AG08396 (cell line): ENCODE measurements around the gene TNS3.
A peak's percentile ranks its signal among the peaks of the same experiment; 100 is the strongest.
"Not testable (repeated sequence)": the region's sequence is repeated elsewhere in the genome, so short reads cannot be mapped to it uniquely, and the experiment has no call there.

ENCODE experiments used
- DNase-seq: peaks from one replicate; pipeline ENCODE4 v3.0.0; 2012; ENCODE audit warnings: low spot score, mixed read lengths

Gene TNS3

DNA sequence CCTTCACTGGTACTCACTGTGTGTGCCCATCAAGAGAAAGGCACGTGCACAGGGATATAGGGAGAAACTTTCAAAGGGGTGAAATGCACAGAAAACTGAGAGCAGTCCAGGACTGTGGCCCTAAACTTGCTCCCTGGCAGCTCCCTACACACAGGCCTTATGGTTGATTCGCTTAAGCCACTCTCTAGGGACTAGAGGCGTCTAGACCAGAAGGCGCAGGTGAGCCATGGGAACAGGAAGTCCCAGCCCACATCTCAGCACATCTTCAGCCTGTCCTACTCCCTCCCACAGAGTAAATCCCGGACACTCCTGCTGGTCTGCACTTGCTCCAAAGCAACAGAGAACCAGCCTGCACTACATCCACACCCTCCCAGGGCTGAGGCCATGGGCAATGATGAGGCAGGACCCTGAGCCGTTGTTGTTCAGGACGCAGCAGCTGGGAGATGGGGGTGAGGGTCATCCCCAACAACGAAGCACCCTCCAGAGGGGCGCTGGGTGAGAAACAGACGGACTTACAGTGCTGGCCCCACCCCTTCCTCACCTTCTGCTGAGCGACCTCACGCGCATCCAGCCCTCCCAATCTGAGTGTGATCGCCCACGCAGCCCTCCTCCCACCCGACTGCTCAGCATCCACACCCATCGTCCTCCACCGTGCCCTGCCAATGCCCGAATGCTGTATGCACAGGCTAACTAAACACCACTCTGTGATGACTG lies 109.3 kb downstream of the TNS3 start:
- DNase-seq: no peak

DNA sequence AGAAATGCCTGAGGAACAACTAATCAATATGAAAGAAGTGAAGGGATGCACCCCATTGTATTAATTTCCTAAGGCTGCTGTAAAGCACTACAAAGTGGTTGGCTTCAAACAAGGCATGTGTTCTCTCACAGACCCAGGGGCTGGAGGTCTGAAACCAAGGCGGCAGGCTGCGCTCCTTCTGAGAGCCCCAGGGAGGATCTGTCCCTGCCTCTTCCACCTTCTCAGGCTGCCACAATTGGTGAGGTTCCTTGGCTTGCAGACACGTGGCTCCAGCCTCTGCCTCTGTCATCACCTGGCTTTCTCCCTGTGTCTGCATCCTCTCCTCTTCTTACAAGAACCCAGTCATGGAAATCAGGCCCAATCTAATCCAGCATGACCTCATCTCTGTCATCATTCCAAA lies 110.1 kb downstream of the TNS3 start:
- no peak for DNase-seq

DNA sequence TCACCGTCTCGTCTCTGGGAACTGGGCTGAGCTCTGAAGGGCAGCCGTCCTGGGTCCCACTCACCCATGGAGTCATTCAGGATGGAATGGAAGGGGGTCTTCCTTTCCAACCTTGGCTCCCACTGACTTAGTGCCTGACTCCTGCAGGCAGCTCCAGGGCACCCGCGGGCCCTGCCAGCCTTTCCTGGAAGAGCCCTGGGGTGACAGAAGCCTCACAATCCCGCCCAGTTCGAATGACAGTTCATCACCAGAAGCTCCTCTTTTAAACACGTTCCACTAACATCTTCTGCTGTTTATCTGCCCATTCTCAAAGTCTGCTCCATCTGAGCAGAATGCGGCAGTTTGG lies 110.6 kb downstream of the TNS3 start:
- DNase-seq: no peak

DNA sequence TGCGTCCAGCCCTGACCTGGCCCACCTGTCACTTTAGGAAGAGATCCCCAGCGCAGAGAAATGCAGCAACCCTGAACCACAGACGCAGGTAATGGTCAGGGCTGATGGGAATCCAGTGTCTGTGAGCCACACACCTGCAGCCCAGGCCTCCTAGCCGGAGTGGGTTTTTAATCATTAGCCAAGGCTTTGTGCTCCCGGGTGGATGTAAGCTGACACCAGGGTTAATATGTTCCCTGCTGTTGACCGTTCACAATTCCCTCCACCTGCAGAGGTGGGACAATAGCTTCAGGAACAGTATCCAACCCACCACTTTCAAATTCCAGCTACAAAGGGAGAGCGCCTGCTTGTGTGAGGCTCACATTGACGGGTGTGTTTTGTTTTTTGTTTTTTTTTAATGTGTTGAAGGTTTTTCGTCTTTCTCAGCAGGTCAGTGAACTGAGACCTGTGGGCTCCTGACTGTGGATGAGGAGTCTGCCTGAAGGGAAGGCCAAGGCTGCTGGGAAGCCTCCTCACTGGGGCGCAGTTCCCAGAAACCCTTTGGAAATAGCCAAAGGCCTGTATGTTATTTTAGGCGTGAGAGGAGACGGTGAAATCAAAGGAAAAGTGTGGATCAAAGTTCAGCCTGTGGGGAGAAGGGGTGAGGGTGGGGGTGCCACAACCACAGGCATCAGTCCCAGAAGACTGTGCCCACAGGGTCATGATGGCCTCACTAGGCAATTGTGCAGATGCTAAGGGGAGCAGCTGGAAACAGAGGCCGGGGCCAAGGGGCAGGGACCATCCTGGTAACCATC lies 111.1 kb downstream of the TNS3 start:
- no peak for DNase-seq

DNA sequence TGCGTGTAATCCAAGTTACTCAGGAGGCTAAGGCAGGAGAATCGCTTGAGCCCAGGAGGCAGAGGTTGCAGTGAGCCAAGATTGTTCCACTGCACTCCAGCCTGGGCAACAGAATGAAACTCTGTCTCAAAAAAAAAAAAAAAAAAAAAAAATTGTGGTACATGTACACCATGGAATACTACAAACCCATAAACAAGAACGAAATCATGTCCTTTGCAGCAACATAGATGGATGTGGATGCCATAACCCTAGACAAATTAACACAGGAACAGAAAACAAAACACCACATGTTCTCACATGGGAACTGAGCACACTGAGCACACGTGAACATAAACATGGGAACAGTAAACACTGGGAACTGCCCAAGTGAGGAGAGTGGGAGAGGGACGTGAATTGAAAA lies 112.1 kb downstream of the TNS3 start:
- not testable (repeated sequence) for DNase-seq

DNA sequence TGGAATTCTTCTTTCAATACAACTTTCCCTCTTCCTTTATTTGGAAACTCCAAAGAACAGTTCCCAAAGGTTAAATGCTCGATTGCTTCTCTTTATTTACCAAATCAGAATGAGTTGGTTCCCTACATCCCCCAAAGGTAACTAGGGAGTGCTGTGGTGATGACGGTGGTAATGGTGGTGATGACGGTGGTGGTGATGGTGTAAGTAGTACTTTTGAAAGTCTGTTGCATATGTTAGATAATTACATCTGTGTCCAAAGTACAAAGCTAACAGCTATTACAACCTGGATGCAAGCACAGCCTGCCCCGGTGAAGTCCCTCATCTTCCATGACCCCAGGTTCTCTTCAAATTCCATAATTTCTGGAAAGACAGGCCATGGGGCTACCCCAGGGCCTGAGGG lies 115.1 kb downstream of the TNS3 start:
- no peak for DNase-seq

DNA sequence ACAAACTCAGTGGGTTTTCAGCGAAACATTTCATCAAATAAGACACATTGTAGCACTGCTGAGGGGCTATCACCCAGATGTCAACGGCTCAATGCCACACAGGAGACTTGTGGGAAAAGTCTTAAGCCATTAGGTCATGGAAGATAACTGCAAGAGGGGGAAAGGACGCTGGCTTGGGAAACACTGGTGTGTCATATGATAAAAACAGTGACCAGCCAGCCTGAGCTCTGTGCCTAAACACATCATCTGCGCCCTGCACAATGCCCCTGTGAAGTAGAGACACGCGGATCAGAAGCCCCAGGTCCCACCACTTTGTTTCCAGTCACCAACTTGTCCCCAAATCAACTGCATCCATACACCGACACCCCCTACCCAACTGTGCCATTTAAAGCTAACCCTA lies 116.7 kb downstream of the TNS3 start:
- no peak for DNase-seq

DNA sequence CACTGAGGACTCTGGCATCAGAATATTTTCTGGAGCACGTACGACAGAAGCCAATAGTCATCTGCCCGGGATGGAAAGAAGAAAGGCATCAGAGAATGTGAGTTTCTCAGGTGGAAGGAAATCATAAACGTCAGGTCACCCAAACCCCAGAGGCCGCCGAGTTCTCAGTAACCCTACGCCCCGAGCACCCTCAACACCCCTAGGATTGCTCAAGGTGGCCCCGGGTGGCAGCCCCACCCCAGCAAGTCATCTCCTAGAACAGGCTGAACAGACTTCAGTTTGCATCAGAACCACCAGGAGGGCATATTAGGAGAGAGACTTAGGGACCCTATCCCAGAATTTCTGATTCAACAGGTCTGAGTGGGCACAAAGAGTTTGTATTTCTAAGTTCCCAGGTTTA lies 117.6 kb downstream of the TNS3 start:
- no peak for DNase-seq

DNA sequence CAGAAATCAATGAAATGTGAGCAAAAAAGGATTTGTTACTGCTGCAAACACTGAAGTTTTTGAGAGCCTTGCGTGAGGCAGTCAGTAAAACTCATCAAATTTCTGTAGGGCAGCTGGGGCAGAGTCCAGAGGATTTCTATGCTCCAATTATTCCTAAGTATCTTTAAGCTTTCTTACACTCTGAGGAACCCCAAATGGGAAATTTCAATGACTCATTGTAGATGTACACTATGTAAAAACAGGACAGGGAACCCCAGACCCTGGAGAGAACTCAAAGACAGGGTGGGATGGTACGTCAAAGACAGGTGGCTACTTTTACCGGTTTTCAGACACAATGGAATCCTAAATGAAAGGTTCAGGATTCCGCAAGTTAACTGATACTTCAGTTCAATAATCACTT lies 120.2 kb downstream of the TNS3 start:
- no peak for DNase-seq

DNA sequence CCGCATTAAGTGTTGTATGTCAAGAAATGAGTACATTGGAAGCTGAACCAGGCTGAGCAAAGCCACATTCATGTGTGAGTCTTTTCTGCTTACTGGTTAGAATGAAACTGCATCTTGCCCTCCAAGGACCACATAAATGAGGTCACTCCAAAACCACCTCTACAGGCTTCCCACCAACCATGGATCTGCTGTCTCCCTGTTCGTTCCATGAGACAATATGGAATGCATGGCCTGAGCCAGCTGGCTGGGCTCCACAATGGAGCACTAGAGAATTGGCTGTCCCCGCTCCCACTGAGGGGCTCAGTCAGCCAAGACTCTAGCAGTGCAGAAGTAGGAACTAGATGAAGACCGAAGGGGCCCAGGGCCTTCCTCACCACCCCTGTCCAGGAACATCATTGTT lies 120.8 kb downstream of the TNS3 start:
- DNase-seq: peak; percentile 50

DNA sequence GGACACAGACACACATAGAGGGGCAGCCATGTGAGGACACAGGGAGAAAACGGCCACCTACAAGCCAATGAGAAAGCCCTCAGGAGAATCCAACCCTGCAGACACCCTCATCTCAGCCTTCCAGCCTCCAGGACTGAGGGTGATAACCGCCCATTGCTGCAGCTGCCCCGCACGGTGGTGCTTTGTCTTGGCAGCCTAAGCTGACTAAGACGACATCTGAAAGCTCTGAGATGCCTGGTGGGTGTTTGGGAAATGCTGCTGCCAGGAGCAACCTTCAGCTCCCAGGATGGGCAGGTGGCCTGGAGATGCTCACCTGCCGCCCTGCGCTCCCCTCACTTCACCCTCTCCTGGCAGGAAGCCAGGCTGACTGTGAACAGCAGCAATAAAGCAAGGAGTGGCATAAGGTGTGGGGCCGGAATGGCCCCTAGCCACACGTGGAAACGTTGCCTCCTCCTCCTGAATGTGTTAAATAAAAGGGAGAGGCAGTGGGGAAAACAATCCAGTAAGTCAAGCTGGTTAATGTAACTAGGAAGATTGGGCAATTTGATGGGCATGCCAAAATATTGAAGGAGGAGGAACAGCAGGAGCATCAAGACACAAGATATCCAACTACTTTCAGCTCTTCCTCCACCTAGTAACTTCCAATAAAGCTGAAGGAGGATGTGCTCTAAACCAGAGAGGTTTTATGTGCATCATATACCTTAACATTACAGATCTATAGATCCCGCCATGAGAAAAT lies 121.5 kb downstream of the TNS3 start:
- no peak for DNase-seq

DNA sequence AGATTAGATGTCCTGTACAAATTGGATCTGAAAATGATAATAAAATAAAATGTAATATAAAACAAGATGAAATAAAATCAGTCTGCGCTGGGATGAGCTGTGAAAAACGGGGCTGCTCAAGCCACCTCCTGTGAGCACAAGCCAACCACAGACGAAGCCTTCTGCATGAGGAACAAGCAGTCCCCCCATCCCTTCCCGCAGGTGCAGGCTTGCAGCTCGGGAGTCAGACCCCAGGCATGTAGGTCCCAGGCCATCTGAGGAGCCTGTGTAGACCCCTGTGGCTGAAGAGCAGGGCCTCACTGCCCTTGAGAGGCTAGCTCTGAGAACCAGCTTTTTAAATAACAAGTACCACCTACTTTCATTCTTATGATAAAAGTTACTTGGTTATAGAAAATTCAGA lies 123.4 kb downstream of the TNS3 start:
- DNase-seq: no peak

DNA sequence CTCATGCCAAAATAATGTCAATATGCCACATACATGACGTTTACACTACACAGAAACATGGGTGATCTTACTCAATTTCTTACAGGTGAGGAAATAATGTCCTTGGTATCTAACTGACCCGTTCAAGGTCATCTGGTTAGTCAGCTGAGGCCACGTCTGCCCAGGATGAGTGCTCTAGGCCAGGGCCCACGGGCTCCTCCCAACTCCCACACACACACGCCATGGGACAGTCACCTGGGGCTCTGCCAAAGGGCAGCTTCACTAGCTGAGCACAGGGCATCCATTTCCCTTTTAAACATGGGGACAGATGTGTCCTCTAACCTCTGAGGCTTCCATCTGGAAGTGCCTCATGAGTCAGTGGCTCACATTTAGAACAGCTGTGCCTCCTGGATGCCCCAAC lies 123.9 kb downstream of the TNS3 start:
- peak; percentile 87 for DNase-seq

DNA sequence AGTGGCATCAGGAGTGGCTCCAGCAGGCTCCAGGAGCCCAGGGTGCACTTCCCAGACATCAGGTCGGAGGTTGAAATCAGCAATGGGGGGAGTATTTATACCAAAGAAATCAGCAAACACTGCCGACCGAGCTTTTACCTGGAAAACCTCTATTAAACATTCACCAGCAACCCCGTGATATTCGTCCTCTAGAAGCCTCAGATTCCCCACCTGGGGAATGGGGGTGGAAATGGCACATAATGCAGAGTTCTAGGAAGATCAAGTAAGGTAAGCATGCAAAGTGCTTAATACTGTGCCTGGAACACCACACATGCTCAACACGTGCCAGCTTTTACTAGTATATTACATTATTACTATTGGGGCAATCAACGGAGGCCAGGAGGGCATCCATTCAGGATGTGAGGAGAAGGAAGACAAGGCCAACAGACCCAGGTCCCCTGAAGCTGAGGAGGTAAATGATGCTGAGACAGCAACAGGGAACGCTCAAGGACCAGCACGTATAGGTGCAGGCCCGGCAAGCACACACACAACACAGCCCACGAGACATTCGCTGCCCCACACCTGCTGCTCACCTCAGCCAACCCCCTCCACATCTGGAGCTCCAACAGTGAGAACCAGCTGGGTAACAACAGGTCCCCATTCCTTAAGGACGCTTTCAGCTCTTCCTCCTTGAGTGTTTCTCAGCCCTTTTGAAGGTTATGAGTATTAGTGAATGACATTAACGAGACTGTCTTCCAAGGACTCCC lies 125.5 kb downstream of the TNS3 start:
- no peak for DNase-seq

DNA sequence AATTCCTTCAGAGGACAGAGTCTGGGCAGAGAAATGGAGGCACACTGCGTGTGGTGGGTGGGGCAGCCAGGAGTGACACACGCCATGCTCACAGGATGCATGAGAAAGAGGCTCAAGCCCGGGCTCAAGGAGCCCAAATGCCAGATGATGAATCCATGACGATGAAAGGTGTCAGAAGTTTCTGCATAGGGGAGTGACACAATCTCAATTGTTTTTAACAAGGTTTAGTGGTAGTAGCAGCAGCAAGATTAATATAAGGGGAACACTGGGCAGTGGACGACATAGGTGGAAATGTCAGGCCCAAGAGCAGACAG lies 126.1 kb downstream of the TNS3 start:
- no peak for DNase-seq

DNA sequence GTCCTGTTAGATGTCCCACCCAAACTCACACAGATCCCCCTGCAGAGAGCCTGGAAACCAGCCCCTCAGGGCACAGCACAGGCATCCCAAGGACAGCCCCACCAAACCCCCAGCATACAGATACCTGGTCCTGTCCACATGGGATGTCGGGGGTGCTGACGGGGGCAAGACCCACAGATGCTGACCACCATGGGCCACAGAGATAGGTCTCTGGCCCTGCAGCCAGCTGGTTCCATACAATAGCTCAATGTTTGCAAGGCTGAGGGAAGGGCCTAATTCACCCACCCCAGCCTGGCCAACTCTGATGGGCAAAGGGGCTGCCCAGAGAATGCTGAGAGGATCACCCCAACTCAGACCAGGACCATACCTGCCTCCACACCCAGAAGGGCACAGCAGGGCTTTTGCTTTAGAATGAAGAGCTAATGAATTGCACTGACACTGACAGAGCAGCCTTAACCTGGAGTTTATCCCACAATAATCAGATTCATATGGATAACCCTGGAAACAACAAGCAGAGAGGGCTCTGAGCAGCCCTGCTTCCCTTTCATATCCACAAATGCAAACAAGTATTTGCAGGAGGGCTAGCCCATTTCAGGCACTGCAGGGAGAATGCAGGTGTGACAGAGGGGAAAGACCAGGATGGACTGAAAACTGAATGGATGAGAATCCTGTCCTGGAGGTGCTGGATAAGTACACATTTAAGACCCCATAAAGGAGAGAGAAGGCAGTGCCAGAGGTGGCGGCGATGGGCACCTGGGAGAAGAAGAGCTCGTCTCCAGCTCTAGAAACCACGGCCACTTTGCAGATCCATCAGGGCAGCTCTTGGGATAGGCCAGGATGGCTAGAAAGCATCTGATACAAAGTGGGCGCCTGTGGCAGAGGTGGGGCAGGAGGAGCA lies 126.7 kb downstream of the TNS3 start:
- DNase-seq: no peak

DNA sequence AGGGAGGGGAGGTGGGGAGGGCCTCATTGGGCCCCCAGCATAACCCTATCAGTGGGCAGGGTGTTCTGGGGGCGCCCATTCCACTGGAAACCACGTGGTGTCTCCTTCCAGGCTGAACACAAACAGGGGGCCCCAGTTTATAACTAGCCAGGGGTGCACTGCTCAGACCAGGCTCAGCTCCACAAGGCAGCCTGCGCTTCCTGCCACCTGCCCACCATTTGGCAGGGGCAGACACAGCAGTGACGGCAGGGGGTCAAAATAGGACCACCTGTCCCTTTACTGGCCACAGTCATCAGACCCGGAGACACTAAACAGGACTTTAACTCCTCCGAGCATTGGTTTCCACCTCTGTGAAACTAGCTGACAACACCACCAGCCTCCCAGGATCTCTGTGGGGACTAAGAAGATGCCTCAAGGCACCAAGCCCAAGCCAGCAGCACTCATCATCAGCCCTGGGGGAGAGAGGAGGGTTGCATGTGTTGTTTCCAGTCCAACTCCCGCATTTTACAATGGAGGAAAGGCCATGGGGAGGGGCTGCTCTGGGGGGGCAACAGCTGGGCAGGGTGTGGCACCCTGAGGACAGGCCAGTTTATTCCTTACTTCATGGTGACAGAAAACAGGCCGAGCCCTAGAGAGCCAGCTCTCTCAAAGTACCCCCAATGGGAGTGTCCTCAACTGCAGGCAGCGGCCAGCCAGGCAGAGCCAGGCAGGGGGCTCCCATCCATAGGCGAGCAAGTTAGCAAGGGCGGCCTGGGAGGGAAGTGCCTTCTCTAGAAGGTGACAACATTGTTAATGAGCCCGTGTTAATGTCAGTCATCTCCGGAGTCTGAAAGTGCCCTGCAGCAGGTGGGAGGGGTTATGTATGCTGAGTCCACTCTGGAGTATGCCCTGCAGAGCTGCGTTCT lies 127.6 kb downstream of the TNS3 start:
- DNase-seq: no peak

DNA sequence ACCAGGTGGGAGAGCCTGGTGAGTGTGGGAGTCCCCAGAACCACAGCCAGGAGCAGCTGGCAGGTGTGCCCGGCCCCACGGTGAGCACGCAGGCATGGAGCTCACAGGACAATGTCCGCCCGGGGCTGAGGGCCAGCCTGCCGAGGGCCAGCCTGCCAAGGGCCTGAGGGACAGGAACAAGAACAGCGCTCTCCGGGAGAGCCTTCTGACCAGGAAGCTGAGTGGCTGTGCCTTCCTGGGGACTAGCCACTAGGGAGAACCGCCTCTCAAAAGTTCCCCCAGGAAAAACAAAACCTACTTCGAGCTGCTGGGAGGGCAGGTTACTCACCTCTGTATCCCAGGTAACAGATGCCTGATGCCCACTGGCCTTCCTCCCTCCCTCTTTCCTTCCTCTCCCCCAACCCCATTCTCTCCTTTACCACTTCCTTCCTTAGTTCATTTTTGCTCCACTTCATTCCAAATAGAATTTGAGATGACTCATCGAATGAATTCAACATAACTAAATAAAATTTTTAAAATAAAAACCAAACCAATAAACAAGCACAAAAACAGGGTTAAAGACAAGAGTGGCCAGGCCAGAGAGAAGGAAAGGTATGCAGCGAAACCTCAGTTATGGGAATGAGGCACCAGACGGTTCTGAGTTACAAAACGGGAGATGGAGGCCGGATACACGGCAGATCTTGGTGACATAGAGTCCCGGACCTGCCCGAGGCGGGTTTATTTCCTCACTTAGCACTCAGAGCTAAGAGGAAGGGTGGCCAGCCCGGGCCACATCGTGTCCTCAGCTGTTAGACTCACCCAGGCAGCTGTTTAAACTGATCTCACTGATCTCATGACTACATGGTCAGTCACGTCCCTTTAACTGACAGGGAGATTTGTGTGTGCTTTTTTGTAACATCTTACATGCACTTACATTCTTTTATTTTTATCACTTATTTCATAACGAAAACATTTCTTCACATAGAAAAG lies 128.5 kb downstream of the TNS3 start:
- DNase-seq: peak; percentile 84

DNA sequence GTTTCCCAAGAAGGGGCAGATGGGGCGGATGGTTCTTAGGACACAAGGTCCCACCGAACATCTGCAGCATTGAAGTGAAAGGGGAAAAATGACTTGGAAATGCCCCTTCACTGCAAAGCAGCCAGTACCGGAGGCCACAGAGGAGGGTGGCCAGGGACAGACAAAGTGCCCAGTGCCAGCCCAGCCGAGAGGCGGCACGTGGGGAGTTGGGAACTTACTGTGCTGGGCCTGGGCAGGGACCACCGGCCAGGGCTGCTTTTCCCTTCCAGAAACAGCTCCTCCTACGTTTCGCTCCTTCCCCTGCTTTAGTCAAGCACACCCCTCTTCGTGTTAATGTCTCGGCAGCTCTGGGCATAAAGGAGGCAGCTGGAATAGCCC lies 129.2 kb downstream of the TNS3 start:
- no peak for DNase-seq
